Aorta (tissue), 5 donors: ENCODE results near the gene AMBP. TPM values are rescaled to one million over a fixed set of nuclear protein-coding genes. Genes with fewer than 3 reads are reported as not detected.

Source experiments
- ATAC-seq: fragments of 200-7000 bp; cut with Tn5 transposase; one replicate; pipeline ENCODE4 v1.9.1; 2022; ENCODE audit warnings: moderate library complexity; ENCODE audit not compliant: low FRiP score
- DNase-seq, 2 donors: peaks; one replicate each; pipeline ENCODE4 v3.0.0-alpha.2; 2020
- H3K27ac ChIP-seq, 2 donors: one replicate each; pipeline ENCODE4 v1.5.1; 2013; ENCODE audit warnings: low read length in 2 of 2, mild to moderate bottlenecking in 2 of 2, moderate library complexity in 2 of 2, control low read depth in 1 of 2, inconsistent platforms in 1 of 2, low read depth in 1 of 2
- H3K27me3 ChIP-seq, 2 donors: one replicate each; pipeline ENCODE4 v1.6.1; 2013; ENCODE audit warnings: control low read depth in 1 of 2, low read length in 1 of 2, mild to moderate bottlenecking in 1 of 2, moderate library complexity in 1 of 2; ENCODE audit not compliant: insufficient read depth in 2 of 2, control insufficient read depth in 1 of 2
- H3K36me3 ChIP-seq, 2 donors: one replicate each; pipeline ENCODE4 v1.6.1; 2013; ENCODE audit warnings: control low read depth in 1 of 2, low read length in 1 of 2, mild to moderate bottlenecking in 1 of 2; ENCODE audit not compliant: insufficient read depth in 2 of 2, control insufficient read depth in 1 of 2
- H3K4me1 ChIP-seq, 2 donors: one replicate each; pipeline ENCODE4 v1.6.1; 2013; ENCODE audit warnings: low read length in 2 of 2, control low read depth in 1 of 2, mild to moderate bottlenecking in 1 of 2, moderate library complexity in 1 of 2; ENCODE audit not compliant: insufficient read depth in 2 of 2, control insufficient read depth in 1 of 2
- H3K4me3 ChIP-seq, 2 donors: one replicate each; pipeline ENCODE4 v1.5.1; 2013; ENCODE audit warnings: low read length in 2 of 2, control low read depth in 1 of 2, mild to moderate bottlenecking in 1 of 2
- H3K9me3 ChIP-seq: one replicate; pipeline ENCODE4 v1.6.1; 2013; ENCODE audit warnings: mild to moderate bottlenecking, low read length; ENCODE audit not compliant: control insufficient read depth
- WGBS, 2 donors: extraction: QIAGEN DNeasy Blood & Tissue Kit; methylation state at CpG; one replicate each; pipeline ENCODE4 v1.1.7; 2013; 5-methylcytosine and 5-hydroxymethylcytosine counted together
- intact Hi-C, 2 donors: fragments of 100-400 bp; cut with DNase I; formaldehyde crosslinking; loops; one replicate each; pipeline versions ENCODE4 v1.14.2 to v1.15.0; 2022
- long read RNA-seq, 2 donors: library from polyadenylated mRNA; unstranded; transcript quantifications; one replicate each; pipeline ENCODE4 v2.0.0, GENCODE V29; 2020 to 2021
- polyA plus RNA-seq, 2 donors: library from polyadenylated mRNA; stranded (reverse); fragments of 200-250 nt; gene quantifications; one replicate each; pipeline ENCODE4 v1.2.3, GENCODE V29; 2013
- total RNA-seq, 2 donors: library from RNA; stranded (reverse); fragmentation: NEBNext Ultra II Directional; extraction: Animal tissue kit (Norgen Biotek cat#: 25700); gene quantifications; one replicate each; pipeline ENCODE4 v1.2.1, GENCODE V29; 2021
- donor health status: healthy with polysubstance abuse.
- donor health status: Bipolar disorder and iron deficiency.
- donor health status: DM: no; HTN: no; CAD: no.
- donor health status: DM: no; HTN: no; CAD: no.
- donor health status: DM: yes; HTN: yes; CAD: no.

Gene AMBP
- not detected for total RNA-seq
- polyA plus RNA-seq = under 1 TPM in 1 of 2 donors, not detected in 1; 0.50 TPM
- long read RNA-seq, donor 1, partial matches to known transcripts = 0 of 1 reads
- long read RNA-seq, donor 1, other reads (novel, unspliced or antisense) = 1 of 1 reads
- long read RNA-seq, donor 2, partial matches to known transcripts = 0 of 1 reads
- long read RNA-seq, donor 2, other reads (novel, unspliced or antisense) = 0 of 1 reads

- DNase-seq (no peak), ATAC-seq (no peak)
- intact Hi-C loops = no loop called here
- Histone ChIP-seq H3K36me3 (no peaks in the 10 kb centered on the region), H3K27ac (no peak within 1 kb of the TSS), H3K4me1 (no peaks in the 10 kb centered on the region), H3K9me3 (no peaks in the 10 kb centered on the region), H3K27me3 (no peaks in the 10 kb centered on the region), H3K4me3 (no peak within 1 kb of the TSS)
- 59 to 72% methylated on average over 16 of the region's 16 CpGs for WGBS, 2 donors
These were observed at the start of gene AMBP for GRCh38 chr9:114078021-114078780. TSS of gene AMBP (minus strand) at chr9:114078300. CDS start at chr9:114078209, 91 bp downstream.

GRCh38 chr9:114126247-114127060, 48.4 kb upstream of the AMBP start:
- DNase-seq (peak in 1 of 2 donors; percentile 19), ATAC-seq (no peak)
- intact Hi-C loops = no loop called here
- no peak overlapping the region for H3K4me3 ChIP-seq
- no peaks in the 10 kb centered on the region for H3K36me3 ChIP-seq
- no peaks in the 10 kb centered on the region for H3K27me3 ChIP-seq
- H3K27ac ChIP-seq = no peak overlapping the region
- H3K4me1 ChIP-seq = no peaks in the 10 kb centered on the region
- WGBS, 2 donors = 84 to 87% methylated on average over 13 of the region's 13 CpGs
- H3K9me3 ChIP-seq = peaks cover 3% of the 10 kb centered on the region

- no peak for ATAC-seq
- H3K4me1 ChIP-seq = no peaks in the 10 kb centered on the region
- H3K27ac ChIP-seq = no peak overlapping the region
- DNase-seq = no peak
- WGBS, 2 donors = 92% methylated on average over 10 of the region's 10 CpGs
- H3K9me3 ChIP-seq = peaks cover 3% of the 10 kb centered on the region
- H3K36me3 ChIP-seq = no peaks in the 10 kb centered on the region
- no peak overlapping the region for H3K4me3 ChIP-seq
- H3K27me3 ChIP-seq = no peaks in the 10 kb centered on the region
- intact Hi-C loops = no loop called here
These were observed 47.4 kb upstream of the AMBP start for GRCh38 chr9:114125476-114126013.

GRCh38 chr9:114124666-114125475, 46.8 kb upstream of the AMBP start:
- no peak for DNase-seq
- intact Hi-C loops = no loop called here
- peaks cover 3% of the 10 kb centered on the region for H3K9me3 ChIP-seq
- no peak for ATAC-seq
- H3K27ac ChIP-seq = no peak overlapping the region
- WGBS, 2 donors = 92 to 97% methylated on average over 12 to 13 of the region's 13 CpGs
- H3K27me3 ChIP-seq = no peaks in the 10 kb centered on the region
- no peak overlapping the region for H3K4me3 ChIP-seq
- no peaks in the 10 kb centered on the region for H3K4me1 ChIP-seq
- no peaks in the 10 kb centered on the region for H3K36me3 ChIP-seq

- no peak overlapping the region for H3K27ac ChIP-seq
- ATAC-seq = no peak
- 69 to 88% methylated on average over 1 of the region's 1 CpG for WGBS, 2 donors
- no peak for DNase-seq
- H3K36me3 ChIP-seq = no peaks in the 10 kb centered on the region
- peaks cover 3% of the 10 kb centered on the region for H3K9me3 ChIP-seq
- intact Hi-C loops = no loop called here
- H3K4me3 ChIP-seq = no peak overlapping the region
- no peaks in the 10 kb centered on the region for H3K4me1 ChIP-seq
- no peaks in the 10 kb centered on the region for H3K27me3 ChIP-seq
These were observed 46.0 kb upstream of the AMBP start for GRCh38 chr9:114124138-114124537.

- intact Hi-C loops = no loop called here
- H3K4me3 ChIP-seq = no peak overlapping the region
- WGBS, 2 donors = 92 to 95% methylated on average over 9 of the region's 9 CpGs
- H3K9me3 ChIP-seq = peaks cover 3% of the 10 kb centered on the region
- no peak overlapping the region for H3K27ac ChIP-seq
- ATAC-seq (no peak), DNase-seq (no peak)
- H3K4me1 ChIP-seq = no peaks in the 10 kb centered on the region
- H3K36me3 ChIP-seq = no peaks in the 10 kb centered on the region
- no peaks in the 10 kb centered on the region for H3K27me3 ChIP-seq
These were observed 45.2 kb upstream of the AMBP start for GRCh38 chr9:114123031-114123977.

GRCh38 chr9:114122136-114123027, 44.3 kb upstream of the AMBP start:
- no peaks in the 10 kb centered on the region for H3K36me3 ChIP-seq
- no peaks in the 10 kb centered on the region for H3K27me3 ChIP-seq
- intact Hi-C loops = no loop called here
- H3K27ac ChIP-seq = no peak overlapping the region
- no peak overlapping the region for H3K4me3 ChIP-seq
- H3K4me1 ChIP-seq = no peaks in the 10 kb centered on the region
- peaks cover under 1% of the 10 kb centered on the region for H3K9me3 ChIP-seq
- 69 to 76% methylated on average over 9 of the region's 9 CpGs for WGBS, 2 donors
- DNase-seq = no peak
- ATAC-seq = no peak
